RPMI8226 (cell line): ENCODE results near the gene GALNT17.
"Not testable (repeated sequence)": the region's sequence is repeated elsewhere in the genome, so short reads cannot be mapped to it uniquely, and the experiment has no call there.

Experiments used
- DNase-seq: peaks from one replicate; pipeline ENCODE4 v3.0.0-alpha.2; 2015

The GALNT17 gene

GRCh38 chr7:71236230-71237105 lies 104.5 kb downstream of the GALNT17 start:
- DNase-seq, result peak; percentile 19

DNA sequence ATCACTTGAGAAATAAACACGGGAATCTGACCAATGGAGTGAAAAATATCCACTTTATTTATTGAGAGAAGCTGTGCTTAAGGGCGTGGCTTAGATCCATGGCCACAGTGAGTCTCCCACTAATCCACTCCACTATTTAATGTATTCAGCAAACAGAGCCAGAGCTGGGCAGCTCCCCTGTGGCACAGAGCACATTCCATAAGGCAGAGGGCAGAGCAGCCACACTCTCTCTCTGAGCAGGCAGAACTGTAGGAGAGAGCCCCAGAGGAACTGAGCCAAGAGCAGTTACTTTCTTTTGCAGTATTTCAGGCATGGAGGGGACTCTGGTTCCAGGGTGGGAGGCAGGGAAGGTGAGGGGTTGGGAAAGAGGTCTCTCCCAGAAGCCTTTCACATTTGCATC lies 106.0 kb downstream of the GALNT17 start:
- no peak for DNase-seq

- DNase-seq, result no peak
These were observed 106.8 kb downstream of the GALNT17 start for GRCh38 chr7:71238581-71239295.

DNA sequence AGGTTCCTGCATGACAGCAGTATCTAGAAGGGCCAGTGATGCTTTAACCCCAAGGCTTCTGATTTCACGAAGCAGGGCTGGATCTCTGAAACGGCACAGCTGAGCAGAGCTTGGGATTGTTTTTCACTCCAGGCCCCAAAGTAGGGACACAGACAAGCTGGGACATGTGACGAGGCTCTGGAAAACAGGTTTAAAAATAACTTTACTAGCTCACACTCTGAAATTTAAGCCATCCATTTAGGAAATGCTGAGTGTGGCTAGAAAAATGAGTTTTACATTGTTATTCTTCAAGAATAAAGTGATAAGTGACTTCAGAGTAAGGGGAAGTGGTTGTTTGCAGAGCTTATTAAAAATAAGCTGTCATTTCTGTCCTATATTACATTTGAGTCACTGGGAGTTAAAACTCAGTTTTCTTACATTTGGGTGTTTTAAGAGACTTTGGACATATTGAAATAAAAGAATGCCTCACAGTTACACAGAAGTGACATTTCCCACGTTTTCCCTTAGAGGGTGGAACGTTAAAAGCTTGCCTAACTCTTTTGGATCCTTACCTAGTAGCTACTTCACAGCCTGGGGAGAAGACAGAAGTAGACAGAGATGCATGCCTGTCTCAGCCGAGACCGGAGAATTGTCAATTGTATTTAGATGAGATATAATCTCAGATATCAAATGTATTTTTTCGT lies 107.8 kb downstream of the GALNT17 start:
- DNase-seq, result no peak

DNA sequence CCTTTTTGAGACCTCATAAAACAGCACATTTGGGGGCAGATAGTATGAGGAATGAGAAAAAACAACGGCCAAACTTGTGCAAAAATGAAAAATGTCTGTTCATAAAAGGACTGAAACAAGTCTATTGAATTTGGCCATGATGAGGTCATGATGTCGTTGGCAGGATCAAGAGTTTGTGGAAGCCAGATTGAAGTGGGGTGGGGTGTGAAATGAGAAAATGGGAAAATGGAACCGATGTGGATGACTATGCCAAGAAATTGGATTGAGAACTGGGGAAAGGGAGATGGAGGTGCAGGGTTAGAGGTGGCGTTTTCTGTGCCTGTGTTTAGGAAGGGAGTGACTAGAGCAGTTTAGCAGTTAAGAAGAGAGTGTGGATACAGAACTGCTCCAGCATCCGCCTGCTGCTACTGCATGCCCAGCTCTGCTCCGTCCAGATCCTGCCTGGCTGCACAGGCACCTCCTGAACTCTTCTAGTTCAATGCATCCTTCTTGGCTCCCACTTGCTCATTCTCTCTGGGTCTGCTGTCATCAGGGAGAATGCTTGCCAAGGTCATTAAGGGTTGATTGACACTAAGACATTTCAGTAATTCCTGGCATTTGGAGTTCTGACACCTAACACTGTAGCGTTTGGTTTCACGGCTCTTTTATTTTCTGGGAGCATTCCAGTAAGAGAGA lies 111.9 kb downstream of the GALNT17 start:
- DNase-seq, result no peak

DNA sequence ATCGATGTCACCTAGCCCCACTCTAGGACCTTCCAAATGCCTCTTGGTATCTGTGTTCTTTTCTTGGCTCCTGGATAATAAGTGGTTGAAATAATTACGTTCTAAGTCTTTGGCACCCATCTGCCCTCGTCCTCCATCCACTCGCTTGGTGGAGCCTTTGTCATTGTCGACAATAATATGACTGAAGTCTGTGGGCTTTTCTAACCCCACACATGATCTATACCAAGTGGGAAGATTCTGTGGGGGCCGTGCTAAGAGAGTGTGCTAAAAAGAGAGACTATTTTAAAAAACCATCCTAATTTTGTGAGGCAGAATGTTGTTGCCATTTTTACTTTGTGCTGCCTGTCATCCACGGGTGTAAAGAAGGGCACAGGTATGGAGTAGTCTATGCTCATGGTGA lies 113.1 kb downstream of the GALNT17 start:
- no peak for DNase-seq

- DNase-seq, result no peak
These were observed 119.8 kb downstream of the GALNT17 start for GRCh38 chr7:71251706-71252105.

GRCh38 chr7:71254751-71255150 lies 122.8 kb downstream of the GALNT17 start:
- DNase-seq, result no peak

DNA sequence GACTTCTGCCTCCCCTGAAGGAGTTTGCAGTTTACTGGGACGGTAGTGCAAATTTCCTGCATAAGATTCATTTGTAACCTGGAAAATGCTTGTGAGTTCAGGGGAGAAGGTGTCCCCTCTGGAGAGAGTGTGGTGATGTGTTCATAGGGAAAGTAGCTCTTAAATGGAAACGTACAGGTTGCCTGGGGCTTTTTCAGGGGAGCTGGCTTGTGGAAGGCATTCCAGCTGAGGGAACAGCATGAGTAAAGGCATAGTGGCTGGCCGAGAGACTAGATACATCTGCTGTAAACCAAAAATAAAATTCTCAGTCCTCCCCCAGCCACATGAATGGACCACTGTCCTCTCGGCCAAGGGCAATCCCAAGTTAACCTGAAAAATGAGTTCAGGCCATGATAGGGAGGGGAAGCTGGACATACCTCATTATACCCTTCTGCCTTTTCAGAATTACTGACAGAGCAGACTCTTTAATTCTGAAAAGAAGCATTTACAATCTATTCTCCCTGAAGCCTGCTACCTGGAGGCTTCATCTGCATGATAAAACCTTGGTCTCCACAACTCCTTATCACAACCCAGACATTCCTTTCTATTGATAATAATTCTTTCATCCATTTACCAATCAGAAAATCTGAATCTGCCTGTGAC lies 123.7 kb downstream of the GALNT17 start:
- DNase-seq, result no peak

- no peak for DNase-seq
These were observed 129.1 kb downstream of the GALNT17 start for GRCh38 chr7:71261066-71261465.

DNA sequence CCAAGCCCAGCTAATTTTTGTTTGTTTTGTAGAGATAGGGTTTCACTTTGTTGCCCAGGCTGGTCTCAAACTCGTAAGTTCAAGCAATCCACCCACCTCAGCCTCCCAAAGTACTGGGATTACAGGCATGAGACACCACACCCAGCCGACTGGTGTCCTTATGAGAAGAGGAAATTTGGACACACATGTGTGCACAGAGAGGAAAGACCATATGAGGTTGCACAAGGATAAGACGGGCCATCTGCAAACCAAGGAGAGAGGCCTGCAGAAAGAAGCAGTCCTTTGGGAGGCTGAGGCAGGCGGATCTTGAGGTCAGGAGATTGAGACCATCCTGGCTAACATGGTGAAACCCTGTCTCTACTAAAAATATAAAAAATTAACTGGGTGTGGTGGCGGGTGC lies 130.9 kb downstream of the GALNT17 start:
- DNase-seq, result not testable (repeated sequence)

- no peak for DNase-seq
These were observed 132.1 kb downstream of the GALNT17 start for GRCh38 chr7:71264005-71264404.

DNA sequence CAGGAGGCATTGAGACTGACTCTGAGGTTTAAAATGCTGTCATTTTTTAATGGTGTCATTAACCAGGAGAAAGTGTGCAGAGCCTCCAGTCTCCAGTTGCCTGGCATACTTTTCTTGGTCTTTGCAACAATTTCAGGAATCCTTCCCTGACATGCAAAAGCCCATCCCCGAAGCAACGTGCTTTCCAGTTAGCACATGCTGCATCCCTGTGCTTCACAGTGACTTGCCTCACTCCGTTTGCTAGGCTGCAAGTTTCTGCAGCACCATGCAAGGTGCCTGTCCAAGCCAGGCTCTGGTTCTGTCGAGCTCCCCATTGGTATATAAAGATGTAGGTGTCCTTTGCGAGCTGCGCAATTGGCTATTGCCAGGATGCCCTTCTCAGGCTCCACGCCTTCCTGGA lies 135.0 kb downstream of the GALNT17 start:
- no peak for DNase-seq

- no peak for DNase-seq
These were observed 136.0 kb downstream of the GALNT17 start for GRCh38 chr7:71267734-71268469.

- no peak for DNase-seq
These were observed 138.6 kb downstream of the GALNT17 start for GRCh38 chr7:71270558-71270957.

DNA sequence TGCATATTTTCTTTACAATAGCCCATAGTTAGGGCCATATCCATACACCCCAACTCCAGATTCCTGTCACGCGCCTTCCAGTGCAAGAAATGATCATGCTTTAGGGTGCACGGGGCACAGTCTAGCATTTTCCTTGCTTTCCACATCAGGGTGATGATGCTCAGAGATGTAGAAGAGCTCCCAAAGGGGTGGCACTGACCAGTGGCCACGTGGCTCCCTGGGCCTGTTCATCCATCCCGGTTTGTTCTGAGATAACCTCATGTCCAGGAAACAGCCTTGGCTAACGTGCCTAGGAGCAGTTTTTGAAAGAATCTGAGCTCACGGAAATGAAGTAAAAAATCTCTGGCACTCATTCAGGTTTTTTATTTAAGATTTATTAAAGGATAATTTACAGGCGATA lies 139.3 kb downstream of the GALNT17 start:
- no peak for DNase-seq

DNA sequence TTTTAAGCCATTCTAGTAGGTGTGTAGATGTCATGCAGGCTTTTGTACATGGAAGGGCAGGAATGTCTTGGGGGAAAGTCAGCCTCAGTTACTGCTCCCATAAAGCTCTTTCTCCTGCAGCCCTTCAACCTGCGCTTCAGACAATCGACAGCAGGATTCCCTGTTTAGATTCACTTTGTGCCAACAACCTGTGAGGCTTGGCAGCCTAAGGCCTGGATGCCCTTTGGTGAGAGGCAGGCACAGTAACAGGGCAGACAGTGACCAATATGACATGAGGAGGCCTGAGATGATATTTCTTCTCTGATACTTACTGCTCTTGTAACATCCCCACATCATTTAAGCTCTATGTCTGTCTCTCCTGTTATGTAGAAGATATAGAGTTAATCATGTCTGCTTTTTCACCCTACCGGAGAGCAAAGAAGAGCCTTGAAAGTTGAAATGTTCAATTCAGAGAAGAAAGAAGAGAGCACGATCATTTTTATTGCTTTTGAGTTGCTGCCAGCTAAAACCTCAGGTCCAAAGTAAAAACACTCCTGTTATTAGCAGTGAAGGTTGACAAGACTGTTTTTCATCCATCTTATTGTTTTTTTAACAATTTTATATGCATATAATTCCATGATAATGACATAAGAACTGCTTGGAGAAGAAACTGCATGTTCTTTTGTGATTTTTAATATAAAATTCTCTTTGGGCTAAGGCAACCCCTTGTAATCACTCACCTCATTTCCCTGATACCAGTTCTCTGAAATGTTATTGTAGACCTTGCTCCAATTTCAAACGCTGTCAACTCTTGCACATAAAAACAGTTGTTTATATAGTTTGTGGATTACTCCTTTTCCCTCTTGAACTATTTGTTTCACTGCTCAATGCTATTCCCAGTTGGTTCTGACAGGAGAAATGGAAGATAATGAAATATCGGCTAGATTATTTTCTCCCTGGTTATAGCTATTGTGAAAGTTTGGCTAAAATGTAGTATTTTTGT lies 140.9 kb downstream of the GALNT17 start:
- DNase-seq, result no peak

- no peak for DNase-seq
These were observed 146.3 kb downstream of the GALNT17 start for GRCh38 chr7:71278257-71278656.

DNA sequence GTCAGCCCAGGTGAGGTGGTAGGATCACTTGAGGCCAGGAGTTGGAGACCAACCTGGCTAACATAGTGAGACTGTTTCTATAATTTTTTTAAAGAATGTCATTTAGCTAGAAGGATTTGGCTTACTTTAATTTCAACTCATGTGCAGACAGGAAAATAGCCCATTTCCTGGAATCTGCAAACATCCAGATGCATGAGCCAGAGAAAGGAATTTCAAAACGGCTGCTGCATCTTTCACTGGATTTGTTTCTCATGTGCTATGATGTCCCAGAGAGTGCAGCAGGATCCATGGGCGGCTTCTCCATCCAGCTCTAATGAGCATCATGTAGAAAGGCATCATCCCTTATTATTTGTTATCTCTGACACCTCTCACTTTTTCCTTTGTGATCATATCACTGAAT lies 149.3 kb downstream of the GALNT17 start:
- no peak for DNase-seq

DNA sequence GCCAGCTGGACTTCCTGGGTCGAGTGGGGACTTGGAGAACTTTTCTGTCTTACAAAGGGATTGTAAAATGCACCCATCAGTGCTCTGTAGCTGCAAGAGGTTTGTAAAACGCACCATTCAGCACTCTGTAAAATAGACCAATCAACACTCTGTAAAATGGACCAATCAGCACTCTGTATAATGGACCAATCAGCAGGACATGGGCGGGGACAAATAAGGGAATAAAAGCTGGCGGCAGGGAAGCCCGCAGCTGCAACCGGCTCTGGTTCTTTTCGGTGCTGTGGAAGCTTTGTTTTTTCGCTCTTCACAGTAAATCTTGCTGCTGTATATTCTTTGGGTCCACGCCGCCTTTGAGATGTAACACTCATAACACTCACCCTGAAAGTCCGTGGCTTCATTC lies 151.9 kb downstream of the GALNT17 start:
- no peak for DNase-seq
